Transverse colon (tissue), 4 donors: ENCODE data around the gene PPP1CC. TPM values are rescaled to one million over a fixed set of nuclear protein-coding genes. Genes with fewer than 3 reads are reported as not detected.

Experiments used
- DNase-seq: peaks from one replicate; pipeline ENCODE4 v3.0.0-alpha.2; 2019
- H3K27ac ChIP-seq, 4 donors: fragments of 200-600 bp; sonication (generic); 2 replicates each; pipeline ENCODE4 v1.5.1; 2016 to 2018; ENCODE audit warnings: inconsistent platforms in 4 of 4
- H3K27me3 ChIP-seq: fragments of 200-600 bp; sonication (generic); 2 replicates; pipeline ENCODE4 v1.5.1; 2017; ENCODE audit warnings: inconsistent platforms
- H3K36me3 ChIP-seq, 4 donors: fragments of 200-600 bp; sonication (generic); 2 replicates each; pipeline ENCODE4 v1.5.1; 2017 to 2019; ENCODE audit warnings: inconsistent platforms in 4 of 4
- H3K4me1 ChIP-seq, 4 donors: fragments of 200-600 bp; sonication (generic); 2 replicates each; pipeline ENCODE4 v1.5.1; 2017 to 2020; ENCODE audit warnings: inconsistent platforms in 4 of 4
- H3K4me3 ChIP-seq, 4 donors: fragments of 200-600 bp; sonication (generic); 1 replicate in 1 of 4; 2 replicates in 3 of 4; pipeline versions ENCODE4 v1.5.1 to v1.6.1; 2017 to 2019; ENCODE audit warnings: inconsistent platforms in 4 of 4
- H3K9me3 ChIP-seq, 2 donors: fragments of 200-600 bp; sonication (generic); 2 replicates each; pipeline ENCODE4 v1.5.1; 2017 to 2019; ENCODE audit warnings: inconsistent platforms in 2 of 2
- CTCF ChIP-seq, 5 experiments: fragments of 200-600 bp in 3 of 5; fragments of 450-650 bp in 2 of 5; sonication (generic) in 3 of 5; IDR thresholded peaks; 1 replicate in 2 of 5; 2 replicates in 3 of 5; pipeline ENCODE4 v1.5.1; 2016 to 2017; ENCODE audit warnings: antibody characterized with exemption in 5 of 5, inconsistent platforms in 3 of 5, mild to moderate bottlenecking in 2 of 5, moderate library complexity in 1 of 5
- EP300 ChIP-seq: sonication (generic); formaldehyde crosslinking; IDR thresholded peaks from one replicate; pipeline ENCODE4 v1.6.1; 2017; ENCODE audit warnings: antibody characterized with exemption, low read depth
- POLR2A ChIP-seq: fragments of 450-650 bp; IDR thresholded peaks from one replicate; pipeline ENCODE4 v1.6.1; 2016; ENCODE audit warnings: antibody characterized with exemption, mild to moderate bottlenecking, moderate library complexity
- POLR2AphosphoS5 ChIP-seq, 3 donors: sonication (generic); formaldehyde crosslinking; IDR thresholded peaks; one replicate each; pipeline ENCODE4 v1.6.1; 2016; ENCODE audit warnings: antibody characterized with exemption in 3 of 3
- WGBS, 2 donors: methylation state at CpG; one replicate each; pipeline ENCODE4 v1.1.5; 2018; ENCODE audit warnings: low coverage in 1 of 2; 5-methylcytosine and 5-hydroxymethylcytosine counted together
- in situ Hi-C, 4 donors: fragments of 200-750 bp; cut with MboI; loops; one replicate each; pipeline versions ENCODE4 v1.15.0 to v1.15.1; 2017; ENCODE audit warnings: low sequenced_read_pairs in 3 of 4, low pct_ligation_motif_present in 1 of 4, low pct_unique_long_range_greater_than_20kb in 1 of 4
- intact Hi-C: fragments of 100-400 bp; cut with DNase I; formaldehyde crosslinking; loops from one replicate; pipeline ENCODE4 v1.15.1; 2023; ENCODE audit warnings: low total_unique reads
- total RNA-seq, 4 donors: library from RNA; depleted of rRNA; stranded (reverse); fragments of >200 nt; gene quantifications; one replicate each; pipeline ENCODE4 v1.1.0, GENCODE V29; 2016

PPP1CC gene
- total RNA-seq, 4 donors from 2014 or later = 156 to 759 (median 244) TPM

GRCh38 chr12:110756611-110757010, 13.9 kb upstream of the PPP1CC start:
- in situ Hi-C loops (no loop called here), intact Hi-C loops (no loop called here)
- TF ChIP-seq POLR2AphosphoS5 (IDR thresholded peaks at IDR 0.05) (no peak), EP300 (no peak), CTCF (IDR thresholded peaks at IDR 0.05) (no peak), POLR2A (no peak)
- H3K4me3 ChIP-seq = no peak overlapping the region
- no peak overlapping the region for H3K27ac ChIP-seq
- H3K27me3 ChIP-seq = no peaks in the 10 kb centered on the region
- WGBS, 2 donors = 96% methylated on average over 1 of the region's 1 CpG; no CpG with 5 or more reads in 1 of the 2 donors
- peaks cover 0 to 4% (median 0%) of the 10 kb centered on the region in 4 donors for H3K4me1 ChIP-seq
- no peaks in the 10 kb centered on the region for H3K9me3 ChIP-seq
- DNase-seq = no peak
- no peaks in the 10 kb centered on the region for H3K36me3 ChIP-seq

- in situ Hi-C loops (no loop called here), intact Hi-C loops (no loop called here)
- H3K27ac ChIP-seq = peak overlapping the region in 1 of 4 donors; percentile 25
- H3K4me1 ChIP-seq = peaks cover 0 to 4% (median 0%) of the 10 kb centered on the region in 4 donors
- no peaks in the 10 kb centered on the region for H3K9me3 ChIP-seq
- no peaks in the 10 kb centered on the region for H3K27me3 ChIP-seq
- H3K36me3 ChIP-seq = no peaks in the 10 kb centered on the region
- no peak for DNase-seq
- no peak for TF ChIP-seq EP300
- H3K4me3 ChIP-seq = no peak overlapping the region
- 63 to 66% methylated on average over 3 of the region's 3 CpGs for WGBS, 2 donors
These were observed 11.6 kb upstream of the PPP1CC start for GRCh38 chr12:110754101-110754793.

- no peaks in the 10 kb centered on the region for H3K9me3 ChIP-seq
- no peak overlapping the region for H3K4me3 ChIP-seq
- H3K27me3 ChIP-seq = no peaks in the 10 kb centered on the region
- intact Hi-C loops (no loop called here), in situ Hi-C loops (no loop called here)
- no peak for TF ChIP-seq EP300
- TF ChIP-seq POLR2AphosphoS5 (IDR thresholded peaks at IDR 0.05) = peak in 2 of 3 donors; percentile 14 to 41
- no peaks in the 10 kb centered on the region for H3K36me3 ChIP-seq
- DNase-seq = no peak
- H3K4me1 ChIP-seq = no peaks in the 10 kb centered on the region
- peak overlapping the region; percentile 44 to 65 (median 58) for H3K27ac ChIP-seq
- 79 to 86% methylated on average over 5 to 13 of the region's 13 CpGs for WGBS, 2 donors
These were observed 8.2 kb upstream of the PPP1CC start for GRCh38 chr12:110750784-110751461.

GRCh38 chr12:110746550-110746949, 3.9 kb upstream of the PPP1CC start:
- no peaks in the 10 kb centered on the region for H3K9me3 ChIP-seq
- intact Hi-C loops (no loop called here), in situ Hi-C loops (loop anchor here in 1 of 4 donors (25.0 kb wide), 1 partner anchor 284 kb away; the partner anchor contains the start of genes ARPC3, FAM216A and GPN3)
- no peak for DNase-seq
- no peak overlapping the region for H3K27ac ChIP-seq
- H3K4me3 ChIP-seq = no peak overlapping the region
- H3K4me1 ChIP-seq = peaks cover 3 to 26% (median 19%) of the 10 kb centered on the region in 4 donors
- no peak for TF ChIP-seq CTCF (IDR thresholded peaks at IDR 0.05)
- TF ChIP-seq POLR2A = no peak
- TF ChIP-seq POLR2AphosphoS5 (IDR thresholded peaks at IDR 0.05) = no peak
- no peak for TF ChIP-seq EP300
- no peaks in the 10 kb centered on the region for H3K27me3 ChIP-seq
- H3K36me3 ChIP-seq = no peaks in the 10 kb centered on the region
- 89 to 96% methylated on average over 4 to 6 of the region's 6 CpGs for WGBS, 2 donors

- no peaks in the 10 kb centered on the region for H3K9me3 ChIP-seq
- H3K4me1 ChIP-seq = peaks cover 3 to 34% (median 24%) of the 10 kb centered on the region in 4 donors
- intact Hi-C loops = no loop called here
- DNase-seq = peak; percentile 7
- in situ Hi-C loops = loop anchor here in 1 of 4 donors (25.0 kb wide), 1 partner anchor 283 kb away; the partner anchor contains the start of genes ARPC3, FAM216A and GPN3
- TF ChIP-seq POLR2A = no peak
- TF ChIP-seq EP300 = no peak
- no peak for TF ChIP-seq POLR2AphosphoS5 (IDR thresholded peaks at IDR 0.05)
- TF ChIP-seq CTCF (IDR thresholded peaks at IDR 0.05) = no peak
- H3K27me3 ChIP-seq = no peaks in the 10 kb centered on the region
- H3K36me3 ChIP-seq = no peaks in the 10 kb centered on the region
- H3K4me3 ChIP-seq = no peak overlapping the region
- peak overlapping the region; percentile 91 to 97 (median 94) for H3K27ac ChIP-seq
- 88 to 94% methylated on average over 5 to 16 of the region's 16 CpGs for WGBS, 2 donors
These were observed 3.0 kb upstream of the PPP1CC start for GRCh38 chr12:110745542-110746284.
